Activated CD4-positive, alpha-beta T cell treated with anti-CD3 and anti-CD28 coated beads, Interleukin-2, amount 10 ng/mL, durations not matched to agents 24 days and 14 days (primary cell): ENCODE data around the gene NOS3. TPM values are rescaled to one million over a fixed set of nuclear protein-coding genes. Genes with fewer than 3 reads are reported as not detected.

Source experiments
- DNase-seq: peaks from one replicate; pipeline ENCODE4 v3.0.0; 2022
- H3K27ac Mint-ChIP-seq: one replicate; pipeline ENCODE4 v1.8.0; 2022; ENCODE audit warnings: mild to moderate bottlenecking, mixed read lengths
- H3K27me3 Mint-ChIP-seq: one replicate; pipeline ENCODE4 v1.8.0; 2022; ENCODE audit warnings: mixed read lengths
- H3K36me3 Mint-ChIP-seq: one replicate; pipeline ENCODE4 v1.8.0; 2022; ENCODE audit warnings: low read depth, mild to moderate bottlenecking, mixed read lengths
- H3K4me1 Mint-ChIP-seq: one replicate; pipeline ENCODE4 v1.8.0; 2021; ENCODE audit warnings: mixed read lengths
- H3K4me3 Mint-ChIP-seq: one replicate; pipeline ENCODE4 v1.8.0; 2022; ENCODE audit warnings: mild to moderate bottlenecking, moderate library complexity, mixed read lengths
- H3K9me3 Mint-ChIP-seq: one replicate; pipeline ENCODE4 v1.8.0; 2021; ENCODE audit warnings: mixed read lengths
- intact Hi-C: fragments of 100-400 bp; cut with micrococcal nuclease; formaldehyde crosslinking; loops from one replicate; pipeline ENCODE4 v1.15.1; 2023
- total RNA-seq: library from RNA; stranded (reverse); gene quantifications from 2 replicates; pipeline ENCODE4 v1.2.3, GENCODE V29; 2022

NOS3 gene
- total RNA-seq = 14.3 and 15.7 TPM in 2 replicates

DNA sequence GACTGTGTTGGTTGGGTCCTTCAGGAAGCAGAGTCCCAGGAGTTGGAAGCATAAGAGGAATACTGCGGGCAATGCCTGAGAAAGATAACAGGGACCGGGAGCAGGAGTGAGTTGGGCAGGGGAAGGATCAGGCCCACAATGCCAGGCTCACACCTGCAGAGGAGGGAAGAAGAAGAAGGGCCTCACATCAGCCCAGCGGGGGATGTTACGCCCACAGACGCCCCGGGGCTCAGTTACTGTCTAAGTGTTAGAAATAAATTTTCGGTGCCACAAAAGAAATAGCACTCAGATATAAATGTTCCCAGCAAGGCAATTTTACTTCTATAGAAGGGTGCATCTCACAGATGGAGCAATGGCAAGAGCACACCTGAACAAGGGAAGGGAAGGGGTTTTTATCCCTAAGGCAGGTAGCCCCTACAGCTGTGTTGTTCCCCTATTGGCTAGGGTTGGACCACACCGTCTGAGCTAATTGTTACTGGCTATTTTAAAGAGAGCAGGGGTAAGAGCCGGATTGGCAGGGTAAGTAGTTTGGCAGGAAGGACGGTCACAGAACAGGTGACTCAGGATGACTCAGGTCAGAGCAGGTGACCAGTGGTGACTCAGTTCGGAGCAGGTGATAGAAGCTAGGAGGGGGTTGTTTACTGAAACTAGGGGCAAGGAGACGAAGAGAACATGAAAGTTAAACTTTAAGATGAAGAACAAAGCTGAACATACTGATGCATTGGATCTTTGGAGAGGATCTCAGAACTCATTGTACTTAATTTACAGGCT is at the start of gene NOS3:
TSS of gene NOS3 (plus strand) at position 602 of the 771 bp plus-strand sequence. CDS start 2,787 bp downstream, outside the sequence.
- peaks cover 7% of the 10 kb centered on the region for H3K27me3 Mint-ChIP-seq
- H3K9me3 Mint-ChIP-seq = no peaks in the 10 kb centered on the region
- no peak within 1 kb of the TSS for H3K4me3 Mint-ChIP-seq
- peaks cover 29% of the 10 kb centered on the region for H3K4me1 Mint-ChIP-seq
- intact Hi-C loops = no loop called here
- no peak for DNase-seq
- H3K27ac Mint-ChIP-seq = no peak within 1 kb of the TSS
- no peaks in the 10 kb centered on the region for H3K36me3 Mint-ChIP-seq

DNA sequence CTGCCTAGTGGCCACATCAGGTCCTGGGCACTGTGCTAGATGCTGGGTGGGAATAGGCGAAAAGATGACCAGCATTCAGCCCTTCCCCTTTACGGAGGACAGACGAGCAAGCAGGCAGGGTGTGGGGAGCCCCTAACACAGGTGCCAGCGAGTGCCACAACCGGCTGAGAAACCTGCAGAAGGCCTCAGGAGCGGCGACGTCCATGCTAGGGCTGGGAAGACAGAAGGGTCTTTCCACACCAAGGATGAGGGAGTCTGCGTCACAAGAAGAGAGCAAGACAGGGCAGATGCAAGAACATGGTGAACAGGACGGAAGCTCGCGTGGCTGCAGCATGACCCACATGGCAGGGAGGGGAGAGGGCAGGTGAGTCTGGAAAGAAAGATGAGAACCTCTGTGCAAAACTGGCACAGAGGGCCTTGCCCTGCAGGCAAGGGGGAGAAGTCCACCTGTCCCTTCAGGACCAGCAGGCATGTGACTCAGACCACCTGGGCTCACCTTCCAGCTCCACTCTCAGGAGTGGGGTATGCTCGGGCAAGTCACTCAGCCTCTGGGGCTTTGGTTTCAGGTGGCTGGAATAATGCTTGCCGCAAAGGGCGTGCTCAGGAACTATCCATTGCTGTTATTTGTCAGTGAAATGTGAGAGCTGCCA is 49.3 kb upstream of the NOS3 start:
- intact Hi-C loops = no loop called here
- no peak overlapping the region for H3K27ac Mint-ChIP-seq
- no peak for DNase-seq
- peaks cover 9% of the 10 kb centered on the region for H3K4me1 Mint-ChIP-seq
- peaks cover under 1% of the 10 kb centered on the region for H3K27me3 Mint-ChIP-seq
- no peaks in the 10 kb centered on the region for H3K9me3 Mint-ChIP-seq
- no peaks in the 10 kb centered on the region for H3K36me3 Mint-ChIP-seq
- H3K4me3 Mint-ChIP-seq = no peak overlapping the region

DNA sequence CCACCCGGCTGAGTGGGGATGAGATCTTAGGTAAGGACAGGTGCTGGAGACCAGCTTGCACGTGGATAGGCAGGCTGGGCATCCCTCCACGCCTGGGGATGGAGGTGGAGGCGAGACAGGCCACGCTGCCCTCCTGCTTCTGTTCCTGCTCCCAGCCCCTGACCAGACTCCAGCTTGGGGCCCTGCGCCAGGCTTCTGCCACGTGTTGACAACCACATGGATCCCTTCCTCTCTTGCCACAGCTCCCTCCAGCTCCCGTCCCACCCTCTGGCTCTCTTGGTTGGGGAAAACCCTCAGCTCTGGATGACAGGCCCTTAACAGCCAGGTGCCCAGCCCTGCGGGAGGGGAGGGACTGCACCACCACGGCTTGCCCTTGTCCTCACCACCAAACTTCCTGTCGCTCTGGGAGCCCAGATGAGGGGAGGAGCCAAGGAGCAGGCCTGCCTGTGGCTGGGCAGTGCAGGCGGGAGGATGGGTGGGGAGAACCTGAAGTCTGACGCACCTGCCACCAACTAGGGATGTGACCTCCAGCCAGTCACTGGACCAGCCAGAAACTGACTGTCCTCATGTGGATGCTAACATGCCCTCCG is 48.7 kb upstream of the NOS3 start:
- Mint-ChIP-seq H3K4me1 (peaks cover 9% of the 10 kb centered on the region), H3K27ac (no peak overlapping the region), H3K4me3 (no peak overlapping the region), H3K27me3 (peaks cover 3% of the 10 kb centered on the region), H3K9me3 (no peaks in the 10 kb centered on the region), H3K36me3 (no peaks in the 10 kb centered on the region)
- DNase-seq = peak; percentile 75
- intact Hi-C loops = no loop called here

DNA sequence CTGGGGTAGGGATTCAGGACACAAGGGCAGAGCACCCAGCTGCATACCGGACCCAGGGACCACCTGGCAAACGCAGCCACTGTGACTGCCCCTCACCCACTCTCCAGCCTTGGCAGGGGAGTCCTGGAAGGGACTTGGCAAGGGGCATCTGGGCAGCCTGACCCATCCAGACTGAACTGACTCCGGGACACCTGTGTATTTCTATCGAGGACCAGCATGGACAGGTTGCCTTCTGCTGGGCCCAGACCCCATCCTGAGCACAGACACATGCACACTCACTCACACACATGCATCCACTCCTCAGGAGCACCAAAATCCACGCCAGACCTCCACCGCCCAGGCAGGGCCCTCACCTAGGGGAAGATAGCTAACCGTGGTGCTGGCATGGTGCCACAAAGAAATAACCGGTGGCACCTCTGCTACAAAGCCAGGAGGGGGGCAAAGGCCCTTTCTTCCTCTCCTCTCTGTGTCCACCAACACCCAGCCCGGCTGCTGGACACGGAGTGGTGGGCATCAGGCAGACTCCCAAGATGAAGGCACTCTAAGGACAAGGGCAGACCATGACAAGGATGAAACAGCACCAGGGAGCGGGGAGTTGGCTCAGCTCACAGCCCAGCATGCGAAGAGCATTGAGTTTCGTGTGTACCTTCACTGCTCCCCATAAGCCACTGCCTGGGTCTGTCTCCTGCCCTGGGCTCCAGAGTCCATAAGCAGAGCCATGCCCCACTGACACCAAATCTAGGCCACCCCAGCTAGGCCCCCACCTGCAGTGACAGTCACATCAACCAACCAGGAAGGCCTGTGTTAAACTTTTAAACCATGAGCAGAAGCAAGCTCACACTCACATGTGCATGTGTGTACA is 48.0 kb upstream of the NOS3 start:
- peaks cover 3% of the 10 kb centered on the region for H3K27me3 Mint-ChIP-seq
- peaks cover 9% of the 10 kb centered on the region for H3K4me1 Mint-ChIP-seq
- H3K4me3 Mint-ChIP-seq = no peak overlapping the region
- no peak for DNase-seq
- H3K9me3 Mint-ChIP-seq = no peaks in the 10 kb centered on the region
- no peak overlapping the region for H3K27ac Mint-ChIP-seq
- no peaks in the 10 kb centered on the region for H3K36me3 Mint-ChIP-seq
- intact Hi-C loops = no loop called here

DNA sequence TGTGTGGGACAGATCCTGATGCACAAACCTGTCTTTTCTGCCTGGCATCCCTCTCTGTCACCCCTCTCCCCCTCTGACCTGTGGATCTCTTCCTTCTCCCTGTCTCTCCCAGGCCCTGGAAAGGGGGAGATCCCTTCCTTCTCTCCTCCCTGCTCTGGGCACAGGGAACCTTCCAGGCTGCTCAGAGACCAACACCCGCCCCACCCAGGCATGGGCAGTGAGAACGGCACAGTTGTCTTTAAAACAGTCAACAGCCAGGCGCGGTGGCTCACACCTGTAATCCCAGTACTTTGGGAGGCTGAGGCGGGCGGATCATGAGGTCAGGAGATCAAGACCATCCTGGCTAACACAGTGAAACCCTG is 47.4 kb upstream of the NOS3 start:
- Mint-ChIP-seq H3K27ac (no peak overlapping the region), H3K36me3 (no peaks in the 10 kb centered on the region), H3K4me3 (no peak overlapping the region), H3K4me1 (peaks cover 3% of the 10 kb centered on the region), H3K27me3 (peaks cover 7% of the 10 kb centered on the region), H3K9me3 (no peaks in the 10 kb centered on the region)
- intact Hi-C loops = no loop called here
- no peak for DNase-seq

DNA sequence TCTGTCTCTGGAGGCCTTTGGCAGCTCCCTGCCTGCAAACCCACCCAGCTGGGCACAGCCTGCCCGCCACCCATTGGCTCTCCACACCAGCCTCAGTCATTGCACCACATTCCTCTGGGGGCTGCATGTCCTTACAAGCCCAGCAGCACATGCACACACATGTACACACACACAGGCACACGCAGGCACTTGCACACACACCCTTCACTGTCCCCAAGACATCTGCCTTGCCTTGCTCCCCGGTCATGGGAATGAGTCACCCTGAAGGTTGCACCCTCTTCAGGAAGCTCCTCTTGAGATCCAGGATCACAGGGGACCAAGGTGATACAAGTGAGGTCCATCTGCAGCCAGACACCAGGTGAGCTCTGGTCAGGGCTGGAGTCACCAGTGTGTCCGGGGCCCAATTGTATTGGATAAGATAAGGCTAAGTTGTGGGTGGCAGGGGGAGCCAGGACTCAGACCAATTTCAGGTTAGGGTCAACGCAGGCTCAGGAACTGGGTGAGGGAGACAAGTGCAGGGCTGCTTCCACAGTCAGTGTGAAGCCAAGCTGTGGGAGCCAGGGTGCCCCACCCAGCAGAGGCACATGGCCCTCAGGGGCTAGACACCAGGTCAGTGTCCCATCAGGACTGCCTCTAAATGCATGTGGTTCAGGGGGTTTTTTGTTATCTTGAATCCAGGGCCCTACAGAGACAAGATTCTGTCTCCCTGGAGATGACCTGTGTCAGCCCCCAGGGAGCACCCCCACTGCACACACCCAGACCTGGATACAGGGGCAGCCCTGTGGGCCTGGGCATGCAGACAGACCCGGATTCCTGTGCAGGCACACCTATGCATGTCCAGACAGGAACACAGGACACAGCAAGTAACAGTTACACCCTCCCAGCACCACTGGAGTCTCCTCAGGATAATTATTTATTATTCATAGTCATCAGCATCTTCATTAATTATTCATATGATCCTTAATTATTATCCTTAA is 46.5 kb upstream of the NOS3 start:
- intact Hi-C loops = no loop called here
- Mint-ChIP-seq H3K4me3 (no peak overlapping the region), H3K4me1 (peaks cover 2% of the 10 kb centered on the region), H3K27ac (no peak overlapping the region), H3K9me3 (no peaks in the 10 kb centered on the region), H3K27me3 (peaks cover 11% of the 10 kb centered on the region), H3K36me3 (no peaks in the 10 kb centered on the region)
- no peak for DNase-seq

DNA sequence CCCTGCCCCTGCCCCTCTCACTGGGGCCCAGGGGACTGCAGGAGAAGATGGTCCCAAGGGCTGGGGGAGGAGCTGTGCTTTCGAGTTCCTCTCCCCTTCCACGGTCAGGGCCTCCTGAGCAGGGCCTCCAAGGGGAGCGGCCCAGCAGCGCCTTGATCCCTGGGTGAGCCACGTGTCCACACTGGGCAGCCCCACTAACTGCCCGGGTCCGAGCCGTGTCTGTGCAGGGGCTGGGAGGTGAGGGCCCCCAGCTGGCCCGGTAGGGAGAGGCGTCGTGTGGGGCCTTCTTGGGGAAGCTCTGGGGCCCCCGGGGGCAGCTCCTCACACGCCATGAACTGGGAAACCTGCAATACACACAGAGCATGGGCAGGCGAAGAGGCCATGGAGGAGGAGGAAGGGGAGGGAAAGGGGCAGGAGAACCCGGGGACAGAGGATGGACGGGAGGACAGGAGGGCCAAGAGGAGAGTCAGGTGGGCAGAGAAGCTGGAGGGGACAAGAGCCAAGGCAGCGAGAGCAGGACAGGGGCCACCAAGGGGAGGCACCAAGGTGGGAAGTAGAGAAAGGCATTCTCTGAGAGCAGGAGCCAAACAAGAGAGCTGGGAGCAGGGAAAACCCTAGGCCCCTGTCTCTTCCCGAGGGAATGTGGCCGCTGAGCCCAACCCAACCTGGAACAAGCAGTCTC is 45.5 kb upstream of the NOS3 start:
- intact Hi-C loops = no loop called here
- no peaks in the 10 kb centered on the region for H3K36me3 Mint-ChIP-seq
- no peak overlapping the region for H3K27ac Mint-ChIP-seq
- H3K4me1 Mint-ChIP-seq = peaks cover 2% of the 10 kb centered on the region
- no peak overlapping the region for H3K4me3 Mint-ChIP-seq
- DNase-seq = no peak
- H3K27me3 Mint-ChIP-seq = peaks cover 13% of the 10 kb centered on the region
- H3K9me3 Mint-ChIP-seq = no peaks in the 10 kb centered on the region

DNA sequence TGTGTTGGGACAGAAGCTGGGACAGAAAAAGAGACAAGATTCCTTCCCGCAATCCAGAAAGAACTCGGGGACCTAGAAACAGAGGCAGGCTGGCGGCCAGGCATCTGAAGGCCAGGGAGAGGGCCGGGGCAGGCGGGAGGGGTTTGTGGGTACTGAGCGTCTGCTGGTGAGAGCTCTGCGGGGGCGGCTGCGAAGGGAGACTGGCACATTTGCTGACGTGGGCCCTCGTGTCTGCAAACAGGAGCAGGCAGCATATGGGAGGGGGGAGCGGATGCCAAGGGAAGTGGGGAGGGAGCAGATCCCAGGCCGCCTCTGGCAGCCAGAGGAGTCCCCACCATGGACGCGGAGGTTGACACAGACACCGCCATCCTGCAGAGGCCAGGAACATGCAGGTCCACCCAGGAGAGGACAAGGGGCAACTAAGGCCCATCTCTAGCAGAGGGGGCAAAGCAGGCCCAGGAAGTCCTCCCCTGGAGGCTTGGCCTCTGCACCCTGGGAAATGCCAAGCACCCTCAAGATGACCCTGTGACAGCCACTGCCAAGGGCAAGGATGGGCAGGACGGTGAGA is 44.9 kb upstream of the NOS3 start:
- H3K9me3 Mint-ChIP-seq = no peaks in the 10 kb centered on the region
- intact Hi-C loops = no loop called here
- peaks cover 2% of the 10 kb centered on the region for H3K4me1 Mint-ChIP-seq
- no peak overlapping the region for H3K4me3 Mint-ChIP-seq
- DNase-seq = no peak
- no peaks in the 10 kb centered on the region for H3K36me3 Mint-ChIP-seq
- no peak overlapping the region for H3K27ac Mint-ChIP-seq
- peaks cover 13% of the 10 kb centered on the region for H3K27me3 Mint-ChIP-seq

DNA sequence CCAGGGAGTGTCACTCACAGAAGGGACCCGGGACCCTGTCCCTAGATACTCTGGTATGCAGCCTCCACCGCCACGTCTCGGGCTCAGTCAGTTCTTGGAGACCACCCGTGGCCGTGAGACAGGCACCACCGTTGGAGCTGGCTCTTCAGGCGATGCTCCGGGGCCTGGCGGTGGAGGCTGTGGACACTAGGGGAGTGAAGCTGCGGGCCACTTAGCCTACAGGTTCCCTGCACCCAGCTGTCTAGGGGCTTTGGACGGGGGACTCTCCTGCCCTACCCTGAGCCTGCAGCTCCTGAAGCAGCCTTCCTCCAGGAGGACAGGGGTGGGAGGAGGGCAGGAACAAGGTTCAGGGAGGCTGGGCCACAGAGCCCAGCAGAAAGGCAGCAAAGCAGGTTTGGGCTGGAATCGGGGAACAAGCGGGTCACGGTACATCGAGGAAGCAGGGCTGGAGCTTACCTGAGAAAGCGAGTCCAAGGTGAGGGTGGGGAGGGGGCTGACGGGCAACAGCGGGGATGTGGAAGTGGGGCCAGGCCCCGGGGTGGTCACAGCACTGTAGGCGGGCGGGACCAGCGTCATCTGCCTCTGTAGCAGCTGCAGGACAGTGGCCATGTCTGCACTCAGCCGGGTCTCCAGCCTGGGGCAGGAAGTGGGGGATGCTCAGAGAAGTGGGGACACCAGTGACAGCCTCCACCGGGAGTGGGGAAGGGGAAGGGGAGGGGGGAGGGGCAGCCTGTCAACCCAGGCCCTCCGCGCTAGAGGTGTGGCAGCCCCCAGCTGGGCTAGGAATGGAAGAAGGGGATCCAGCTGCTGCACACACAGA is 44.2 kb upstream of the NOS3 start:
- no peak overlapping the region for H3K4me3 Mint-ChIP-seq
- H3K9me3 Mint-ChIP-seq = no peaks in the 10 kb centered on the region
- H3K27me3 Mint-ChIP-seq = peaks cover 13% of the 10 kb centered on the region
- intact Hi-C loops = no loop called here
- no peak overlapping the region for H3K27ac Mint-ChIP-seq
- DNase-seq = no peak
- peaks cover 2% of the 10 kb centered on the region for H3K4me1 Mint-ChIP-seq
- no peaks in the 10 kb centered on the region for H3K36me3 Mint-ChIP-seq

DNA sequence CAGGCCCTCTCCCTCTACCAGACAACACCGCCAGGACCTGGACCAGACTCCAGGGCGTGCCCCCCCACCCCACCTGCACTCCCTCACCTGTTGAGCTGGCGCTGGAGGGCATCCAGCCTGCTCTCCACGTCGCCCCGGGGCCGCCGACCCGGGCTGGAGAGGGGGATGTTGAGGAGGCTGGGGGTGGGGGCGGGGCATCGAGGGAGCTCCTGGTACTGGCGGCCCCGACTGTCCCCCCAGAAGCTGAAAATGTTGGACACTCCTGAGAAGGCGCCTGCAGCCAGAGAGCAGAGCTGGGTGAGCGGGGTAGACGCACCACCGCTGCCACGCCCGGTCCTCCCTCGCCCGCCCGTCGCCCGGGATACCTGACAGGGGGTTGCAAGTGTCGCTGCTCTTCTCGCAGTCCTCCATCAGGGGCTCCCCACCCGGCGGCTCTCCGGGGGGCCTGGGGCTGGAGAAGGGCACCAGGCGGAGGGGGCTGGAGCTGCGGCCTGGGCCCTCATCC is 43.5 kb upstream of the NOS3 start:
- Mint-ChIP-seq H3K4me1 (no peaks in the 10 kb centered on the region), H3K27me3 (peaks cover 13% of the 10 kb centered on the region), H3K36me3 (no peaks in the 10 kb centered on the region), H3K9me3 (no peaks in the 10 kb centered on the region), H3K4me3 (no peak overlapping the region), H3K27ac (no peak overlapping the region)
- DNase-seq = no peak
- intact Hi-C loops = no loop called here

DNA sequence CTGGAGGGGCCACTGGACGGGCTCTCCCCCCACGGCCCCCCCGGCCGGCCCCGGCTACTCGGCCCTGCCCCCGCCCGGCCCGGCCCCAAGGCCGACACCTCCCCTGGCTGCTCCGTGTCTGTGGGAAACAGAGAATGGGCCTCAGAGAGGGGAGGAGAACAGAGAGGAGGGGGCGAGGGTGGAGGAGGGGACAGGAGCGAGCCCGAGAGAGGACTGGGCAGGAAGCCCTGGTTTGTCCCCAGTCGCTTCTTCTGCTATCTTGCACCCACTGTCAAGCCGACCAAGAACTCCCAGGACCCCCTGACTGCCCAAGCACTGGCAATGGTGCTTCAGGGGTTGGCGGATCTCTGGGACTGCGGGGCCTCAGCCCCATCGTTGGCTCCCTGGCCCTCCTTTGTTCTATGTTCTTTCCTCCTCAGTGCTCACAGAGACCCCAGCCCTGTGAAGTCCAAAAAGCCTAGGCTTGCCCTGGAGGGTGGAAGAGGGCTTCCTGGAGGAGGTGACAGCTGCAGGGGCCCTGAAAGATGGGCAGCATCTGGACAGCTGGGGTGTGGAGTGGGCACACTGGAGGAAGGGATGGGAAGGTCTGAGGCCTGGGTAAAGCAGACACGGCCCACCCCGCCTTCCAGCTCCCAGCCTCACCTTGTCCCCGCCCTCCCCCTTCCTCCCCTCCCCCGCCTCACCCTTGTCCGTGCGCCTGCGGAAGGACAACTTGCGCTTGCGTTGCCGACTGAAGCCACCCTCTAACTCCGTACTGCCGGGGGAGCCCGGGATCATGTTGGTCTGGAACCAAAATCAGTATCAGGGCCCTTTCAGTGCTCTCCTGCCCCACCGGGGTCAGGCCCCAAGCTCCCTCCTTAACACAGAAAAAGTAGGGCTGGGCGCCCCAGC is 42.8 kb upstream of the NOS3 start:
- no peaks in the 10 kb centered on the region for H3K9me3 Mint-ChIP-seq
- no peak overlapping the region for H3K4me3 Mint-ChIP-seq
- no peak overlapping the region for H3K27ac Mint-ChIP-seq
- H3K27me3 Mint-ChIP-seq = peaks cover 13% of the 10 kb centered on the region
- H3K36me3 Mint-ChIP-seq = no peaks in the 10 kb centered on the region
- DNase-seq = no peak
- intact Hi-C loops = no loop called here
- H3K4me1 Mint-ChIP-seq = no peaks in the 10 kb centered on the region
